GM23248 (cell line): Measurements from ENCODE around the gene SLC35G2. TPM values are rescaled to one million over a fixed set of nuclear protein-coding genes. Genes with fewer than 3 reads are reported as not detected.
"Not testable (repeated sequence)": the region's sequence is repeated elsewhere in the genome, so short reads cannot be mapped to it uniquely, and the experiment has no call there.

ENCODE experiments used
- DNase-seq: peaks from one replicate; pipeline ENCODE4 v3.0.0-alpha.2; 2015
- H2AFZ ChIP-seq: fragments of 200-600 bp; sonication (generic); 2 replicates; pipeline ENCODE4 v1.6.1; 2016; ENCODE audit warnings: antibody characterized with exemption
- H3F3A ChIP-seq: fragments of 200-600 bp; sonication (generic); 2 replicates; pipeline ENCODE4 v1.6.1; 2016; ENCODE audit warnings: mild to moderate bottlenecking, antibody characterized with exemption, mixed run types; ENCODE audit not compliant: insufficient read depth
- H3K27ac ChIP-seq: fragments of 200-600 bp; sonication (generic); 2 replicates; pipeline ENCODE4 v1.5.1; 2016; ENCODE audit warnings: mild to moderate bottlenecking
- H3K27me3 ChIP-seq: fragments of 200-600 bp; sonication (generic); replicated peaks from 2 replicates; pipeline ENCODE4 v1.6.1; 2016; ENCODE audit warnings: mild to moderate bottlenecking; ENCODE audit not compliant: insufficient read depth
- H3K36me3 ChIP-seq: fragments of 200-600 bp; sonication (generic); 2 replicates; pipeline ENCODE4 v1.6.1; 2016; ENCODE audit warnings: low read depth, mild to moderate bottlenecking
- H3K4me1 ChIP-seq: fragments of 200-600 bp; sonication (generic); 2 replicates; pipeline ENCODE4 v1.6.1; 2016; ENCODE audit warnings: mild to moderate bottlenecking; ENCODE audit not compliant: insufficient read depth
- H3K4me2 ChIP-seq: fragments of 200-600 bp; sonication (generic); one replicate; pipeline ENCODE4 v1.6.1; 2016; ENCODE audit warnings: mild to moderate bottlenecking; ENCODE audit not compliant: unreplicated experiment
- H3K4me3 ChIP-seq: fragments of 200-600 bp; sonication (generic); 2 replicates; pipeline ENCODE4 v1.5.1; 2016; ENCODE audit warnings: mild to moderate bottlenecking
- H3K79me2 ChIP-seq: fragments of 200-600 bp; sonication (generic); 2 replicates; pipeline ENCODE4 v1.6.1; 2016; ENCODE audit warnings: mild to moderate bottlenecking; ENCODE audit not compliant: insufficient read depth
- H3K9ac ChIP-seq: fragments of 200-600 bp; sonication (generic); 2 replicates; pipeline ENCODE4 v1.6.1; 2016; ENCODE audit warnings: mild to moderate bottlenecking
- H3K9me2 ChIP-seq: fragments of 200-600 bp; sonication (generic); 2 replicates; pipeline ENCODE4 v1.6.1; 2016; ENCODE audit warnings: mixed run types, mild to moderate bottlenecking, moderate library complexity; ENCODE audit not compliant: insufficient read depth
- H3K9me3 ChIP-seq: fragments of 200-600 bp; sonication (generic); one replicate; pipeline ENCODE4 v1.6.1; 2017; ENCODE audit warnings: low read depth
- H4K20me1 ChIP-seq: fragments of 200-600 bp; sonication (generic); 2 replicates; pipeline ENCODE4 v1.6.0; 2016; ENCODE audit not compliant: insufficient read depth
- EZH2 ChIP-seq: fragments of 200-600 bp; sonication (generic); IDR thresholded peaks from 2 replicates; pipeline ENCODE4 v1.6.1; 2018; ENCODE audit warnings: antibody characterized with exemption, mild to moderate bottlenecking; ENCODE audit not compliant: insufficient read depth, poor library complexity, severe bottlenecking
- EZH2phosphoT487 ChIP-seq: fragments of 200-600 bp; sonication (generic); IDR thresholded peaks from 2 replicates; pipeline ENCODE4 v1.6.1; 2018; ENCODE audit warnings: antibody characterized with exemption, moderate library complexity, mild to moderate bottlenecking, low read depth; ENCODE audit not compliant: insufficient read depth
- WGBS, 2 experiments: methylation state at CpG; one replicate each; pipeline ENCODE4 v1.1.6; 2015 to 2017; ENCODE audit warnings: low lambda C conversion rate in 2 of 2, low coverage in 1 of 2; ENCODE audit errors: missing lambda C conversion rate in 2 of 2; 5-methylcytosine and 5-hydroxymethylcytosine counted together
- in situ Hi-C: fragments of 300-500 bp; cut with MboI; formaldehyde crosslinking; loops from 2 replicates; pipeline ENCODE4 v1.15.0; 2020
- polyA plus RNA-seq: library from polyadenylated mRNA; unstranded; fragments of >200 nt; fragmentation: Nextera tagmentation; extraction: Ambion mirVana; gene quantifications from 2 replicates; pipeline ENCODE4 v1.2.1, GENCODE V29; 2016
- total RNA-seq: library from RNA; depleted of rRNA; stranded (reverse); fragments of >200 nt; shearing (Covaris generic); gene quantifications from 2 replicates; pipeline ENCODE4 v1.2.3, GENCODE V29; 2014

SLC35G2 gene
- total and polyA plus RNA-seq, 2 experiments from 2014 or later: 9.4 to 10.8 TPM

- Histone ChIP-seq H3K9ac (peak overlapping the region; percentile 87), H3K9me2 (no peaks in the 10 kb centered on the region), H3K9me3 (no peaks in the 10 kb centered on the region), H3K4me3 (peak overlapping the region; percentile 81), H3K27ac (peak overlapping the region; percentile 81), H2AFZ (peak overlapping the region; percentile 92), H3K36me3 (no peaks in the 10 kb centered on the region), H4K20me1 (peaks cover 5% of the 10 kb centered on the region; the same call in 1 of the 2 replicates), H3K27me3 (no peaks in the 10 kb centered on the region), H3K4me2 (peak overlapping the region; percentile 91), H3F3A (peaks cover 16% of the 10 kb centered on the region; the same call in 1 of the 2 replicates), H3K4me1 (peaks cover 11% of the 10 kb centered on the region), H3K79me2 (peaks cover 75% of the 10 kb centered on the region)
- WGBS, 2 experiments: 1 to 2% methylated on average over 28 to 36 of the region's 39 CpGs
- DNase-seq: peak; percentile 76
- in situ Hi-C loops: no loop called here
- TF ChIP-seq EZH2phosphoT487: no peak
- TF ChIP-seq EZH2: no peak
Measured at GRCh38 chr3:136862617-136863322, 43.8 kb downstream of the SLC35G2 start.

GRCh38 chr3:136869282-136869681, 50.4 kb downstream of the SLC35G2 start:
- Histone ChIP-seq H2AFZ (no peak overlapping the region), H3K9ac (no peak overlapping the region), H3K9me2 (no peaks in the 10 kb centered on the region), H3K9me3 (no peaks in the 10 kb centered on the region), H3K27ac (no peak overlapping the region), H3F3A (no peaks in the 10 kb centered on the region), H3K4me2 (no peak overlapping the region), H3K4me3 (no peak overlapping the region), H3K27me3 (no peaks in the 10 kb centered on the region), H4K20me1 (peaks cover 5% of the 10 kb centered on the region; the same call in 1 of the 2 replicates), H3K79me2 (peaks cover 100% of the 10 kb centered on the region), H3K36me3 (peaks cover 13% of the 10 kb centered on the region; the same call in 1 of the 2 replicates), H3K4me1 (no peaks in the 10 kb centered on the region)
- TF ChIP-seq EZH2 (no peak), EZH2phosphoT487 (no peak)
- 96 to 98% methylated on average over 9 of the region's 9 CpGs for WGBS, 2 experiments
- DNase-seq: no peak
- in situ Hi-C loops: no loop called here

DNA sequence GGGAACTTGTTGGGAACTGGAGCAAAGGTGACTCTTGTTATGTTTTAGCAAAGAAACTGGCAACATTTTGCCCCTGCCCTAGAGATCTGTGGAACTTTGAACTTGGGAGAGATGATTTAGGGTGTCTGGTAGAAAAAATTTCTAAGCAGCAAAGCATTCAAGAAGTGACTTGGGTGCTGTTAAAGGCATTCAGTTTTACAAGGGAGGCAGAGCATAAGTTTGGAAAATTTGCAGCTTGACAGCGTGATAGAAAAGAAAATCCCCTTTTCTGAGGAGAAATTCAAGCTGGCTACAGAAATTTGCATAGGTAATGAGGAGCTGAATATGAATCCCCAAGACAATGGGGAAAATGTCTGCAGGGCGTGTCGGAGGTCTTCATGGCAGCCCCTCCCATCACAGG, 53.3 kb downstream of the SLC35G2 start:
- H2AFZ ChIP-seq, H3K9me3 ChIP-seq: not testable (repeated sequence)

GRCh38 chr3:136879510-136879909, 60.6 kb downstream of the SLC35G2 start:
- in situ Hi-C loops, H3K9me3 ChIP-seq: not testable (repeated sequence)

More for the DNA sequence above, 53.3 kb downstream of the SLC35G2 start:
- H3K27me3 ChIP-seq, in situ Hi-C loops, H3K9ac ChIP-seq, H3F3A ChIP-seq, H3K4me2 ChIP-seq, H3K4me1 ChIP-seq, H3K27ac ChIP-seq, DNase-seq, H4K20me1 ChIP-seq, H3K9me2 ChIP-seq, H3K4me3 ChIP-seq: not testable (repeated sequence)
- 98 to 99% methylated on average over 3 of the region's 3 CpGs for WGBS, 2 experiments
- H3K36me3 ChIP-seq: peaks cover 13% of the 10 kb centered on the region; the same call in 1 of the 2 replicates
- peaks cover 90% of the 10 kb centered on the region for H3K79me2 ChIP-seq

GRCh38 chr3:136882571-136882970, 63.6 kb downstream of the SLC35G2 start:
- Histone ChIP-seq H3K27ac (no peak overlapping the region), H3K9ac (no peak overlapping the region), H3K4me1 (no peaks in the 10 kb centered on the region), H3K4me2 (no peak overlapping the region), H3K27me3 (no peaks in the 10 kb centered on the region), H3F3A (0 out of 2 replicates have a peak, but pooled peaks cover 14% of the 10 kb centered on the region), H3K9me2 (no peaks in the 10 kb centered on the region), H3K9me3 (no peaks in the 10 kb centered on the region), H4K20me1 (peaks cover 19% of the 10 kb centered on the region; the same call in 1 of the 2 replicates), H3K4me3 (no peak overlapping the region), H2AFZ (no peak overlapping the region), H3K36me3 (no peaks in the 10 kb centered on the region), H3K79me2 (peaks cover 99% of the 10 kb centered on the region)
- 81 to 84% methylated on average over 1 of the region's 1 CpG for WGBS, 2 experiments
- TF ChIP-seq EZH2: no peak
- in situ Hi-C loops: no loop called here
- DNase-seq: no peak

More at GRCh38 chr3:136879510-136879909, 60.6 kb downstream of the SLC35G2 start:
- H3K4me2 ChIP-seq, H3K4me3 ChIP-seq, H3K9me2 ChIP-seq, H3F3A ChIP-seq, H2AFZ ChIP-seq, H3K9ac ChIP-seq, H3K27me3 ChIP-seq, H3K4me1 ChIP-seq, H3K36me3 ChIP-seq, H3K27ac ChIP-seq, DNase-seq: not testable (repeated sequence)
- WGBS, 2 experiments: 93 to 95% methylated on average over 2 of the region's 2 CpGs
- H4K20me1 ChIP-seq: peaks cover 15% of the 10 kb centered on the region; the same call in 1 of the 2 replicates
- H3K79me2 ChIP-seq: peaks cover 90% of the 10 kb centered on the region
